Osteoblast (primary cell): ENCODE data around the gene GNLY. TPM values are rescaled to one million over a fixed set of nuclear protein-coding genes. Genes with fewer than 3 reads are reported as not detected.

ENCODE experiments used
- DNase-seq: peaks from one replicate; pipeline ENCODE4 v3.0.0; 2011; ENCODE audit warnings: low spot score, mixed read lengths; ENCODE audit not compliant: insufficient read length; ENCODE audit errors: missing footprints
- H2AFZ ChIP-seq: 2 replicates; pipeline ENCODE4 v1.6.0; 2011; ENCODE audit warnings: mild to moderate bottlenecking, low read length
- H3K27ac ChIP-seq: 2 replicates; pipeline ENCODE4 v1.5.1; 2011; ENCODE audit warnings: mild to moderate bottlenecking, low read depth, low read length, moderate library complexity
- H3K27me3 ChIP-seq: 2 replicates; pipeline ENCODE4 v1.6.0; 2012; ENCODE audit warnings: mild to moderate bottlenecking, control low read depth, inconsistent platforms, low read length, moderate library complexity; ENCODE audit not compliant: insufficient read depth
- H3K36me3 ChIP-seq: 2 replicates; pipeline ENCODE4 v1.5.1; 2011; ENCODE audit warnings: mild to moderate bottlenecking, low read length, control low read depth, moderate library complexity; ENCODE audit not compliant: insufficient read depth
- H3K4me1 ChIP-seq: 2 replicates; pipeline ENCODE4 v1.5.1; 2011; ENCODE audit warnings: mild to moderate bottlenecking, low read length, control low read depth, moderate library complexity; ENCODE audit not compliant: insufficient read depth
- H3K4me2 ChIP-seq: 2 replicates; pipeline ENCODE4 v1.6.0; 2011; ENCODE audit warnings: mild to moderate bottlenecking, low read length; ENCODE audit not compliant: insufficient read depth
- H3K4me3 ChIP-seq: fragments of 200-600 bp; sonication (generic); 3 replicates; pipeline ENCODE4 v1.5.1; 2012; ENCODE audit warnings: mild to moderate bottlenecking, low read length, inconsistent platforms; ENCODE audit not compliant: insufficient read depth
- H3K79me2 ChIP-seq: 2 replicates; pipeline ENCODE4 v1.6.0; 2012; ENCODE audit warnings: mild to moderate bottlenecking, low read length, control low read depth, inconsistent platforms; ENCODE audit not compliant: insufficient read depth
- H3K9me3 ChIP-seq: 2 replicates; pipeline ENCODE4 v1.5.1; 2011; ENCODE audit warnings: low read depth, low read length, control low read depth
- H4K20me1 ChIP-seq: 2 replicates; pipeline ENCODE4 v1.6.0; 2012; ENCODE audit warnings: mild to moderate bottlenecking, low read length, control low read depth; ENCODE audit not compliant: insufficient read depth
- CTCF ChIP-seq: IDR thresholded peaks from 2 replicates; pipeline ENCODE4 v1.5.1; 2011; ENCODE audit warnings: mild to moderate bottlenecking, low read depth, low read length, moderate library complexity; ENCODE audit errors: extremely low read depth
- total RNA-seq: library from RNA; depleted of rRNA; stranded (reverse); fragments of >200 nt; gene quantifications from 2 replicates; pipeline ENCODE4 v1.2.3, GENCODE V29; 2012

GNLY gene
- total RNA-seq, 1 donor, result not detected

DNA sequence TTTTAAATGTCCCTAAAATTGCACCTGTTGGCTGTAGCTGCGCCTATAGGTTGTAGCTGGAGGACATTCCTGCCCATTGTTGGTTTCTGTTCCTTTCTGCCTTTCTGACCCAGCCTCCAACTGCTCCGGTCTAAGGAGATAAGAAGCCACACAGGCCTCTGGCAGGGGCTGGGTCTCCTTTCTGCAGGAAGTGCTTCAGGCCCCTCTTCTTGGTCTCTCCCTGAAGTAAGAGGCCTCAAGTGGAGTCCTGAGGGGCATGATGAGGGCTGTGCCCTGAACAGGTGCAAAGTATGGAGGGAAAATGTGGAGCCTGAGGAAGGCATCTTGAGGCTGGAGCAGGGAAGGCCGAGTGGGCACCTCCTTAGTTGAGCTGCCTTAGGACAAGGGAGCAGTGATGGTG is 15.8 kb upstream of the GNLY start:
- no peaks in the 10 kb centered on the region for H4K20me1 ChIP-seq
- peaks cover 17% of the 10 kb centered on the region for H3K4me1 ChIP-seq
- no peak overlapping the region for H3K4me3 ChIP-seq
- H3K27ac ChIP-seq, result no peak overlapping the region
- no peaks in the 10 kb centered on the region for H3K36me3 ChIP-seq
- H3K4me2 ChIP-seq, result no peak overlapping the region
- H2AFZ ChIP-seq, result no peak overlapping the region
- no peaks in the 10 kb centered on the region for H3K79me2 ChIP-seq
- H3K27me3 ChIP-seq, result no peaks in the 10 kb centered on the region
- TF ChIP-seq CTCF, result no peak
- H3K9me3 ChIP-seq, result no peaks in the 10 kb centered on the region
- no peak for DNase-seq

DNA sequence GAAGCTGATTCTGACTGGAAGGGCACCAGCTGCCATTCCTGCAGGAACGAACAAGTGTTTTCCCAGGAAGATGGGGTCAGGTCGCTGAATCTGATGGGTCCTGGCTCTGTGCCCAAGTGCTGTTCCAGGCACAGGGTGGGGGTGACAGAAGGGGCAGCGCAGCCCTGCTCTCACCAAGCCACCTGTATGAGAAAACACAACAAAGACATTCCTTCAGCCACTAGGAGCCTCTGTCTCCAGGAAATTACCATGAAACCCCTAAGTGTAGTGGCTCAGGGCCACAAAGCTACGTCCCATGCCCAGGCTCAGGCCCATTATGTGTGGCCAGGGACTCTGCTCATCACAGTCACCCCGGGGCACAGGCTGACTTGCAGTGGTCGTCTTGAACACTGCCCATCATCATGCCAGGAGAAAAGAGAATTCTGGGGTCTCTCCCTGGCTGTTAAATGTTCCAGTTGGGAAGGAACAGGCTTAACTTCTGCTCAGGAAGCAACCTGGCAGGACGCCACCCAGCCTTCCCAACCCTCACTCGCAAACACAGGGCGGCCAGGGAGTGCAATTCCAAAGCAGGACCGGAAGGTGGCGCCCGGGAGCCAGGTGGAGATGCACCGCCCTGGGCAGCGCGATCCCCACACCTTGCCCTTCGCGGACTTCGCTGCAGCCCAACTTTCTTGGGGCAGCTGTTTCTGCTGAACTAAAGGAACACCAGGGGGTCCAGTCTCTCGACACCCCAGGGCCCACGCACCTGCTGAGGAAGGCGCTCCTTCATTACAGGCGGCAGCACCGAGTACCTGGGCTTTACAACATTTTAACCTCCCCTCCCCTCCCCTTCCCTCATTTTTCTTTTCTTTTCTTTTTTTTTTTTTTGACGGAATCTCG is 15.1 kb upstream of the GNLY start:
- Histone ChIP-seq H3K4me3 (no peak overlapping the region), H3K27me3 (no peaks in the 10 kb centered on the region), H3K9me3 (no peaks in the 10 kb centered on the region), H3K27ac (no peak overlapping the region), H2AFZ (no peak overlapping the region), H3K4me2 (peak overlapping the region; percentile 63), H4K20me1 (no peaks in the 10 kb centered on the region), H3K4me1 (peaks cover 17% of the 10 kb centered on the region), H3K79me2 (no peaks in the 10 kb centered on the region), H3K36me3 (no peaks in the 10 kb centered on the region)
- DNase-seq, result peak; percentile 96
- TF ChIP-seq CTCF, result peak; percentile 91

DNA sequence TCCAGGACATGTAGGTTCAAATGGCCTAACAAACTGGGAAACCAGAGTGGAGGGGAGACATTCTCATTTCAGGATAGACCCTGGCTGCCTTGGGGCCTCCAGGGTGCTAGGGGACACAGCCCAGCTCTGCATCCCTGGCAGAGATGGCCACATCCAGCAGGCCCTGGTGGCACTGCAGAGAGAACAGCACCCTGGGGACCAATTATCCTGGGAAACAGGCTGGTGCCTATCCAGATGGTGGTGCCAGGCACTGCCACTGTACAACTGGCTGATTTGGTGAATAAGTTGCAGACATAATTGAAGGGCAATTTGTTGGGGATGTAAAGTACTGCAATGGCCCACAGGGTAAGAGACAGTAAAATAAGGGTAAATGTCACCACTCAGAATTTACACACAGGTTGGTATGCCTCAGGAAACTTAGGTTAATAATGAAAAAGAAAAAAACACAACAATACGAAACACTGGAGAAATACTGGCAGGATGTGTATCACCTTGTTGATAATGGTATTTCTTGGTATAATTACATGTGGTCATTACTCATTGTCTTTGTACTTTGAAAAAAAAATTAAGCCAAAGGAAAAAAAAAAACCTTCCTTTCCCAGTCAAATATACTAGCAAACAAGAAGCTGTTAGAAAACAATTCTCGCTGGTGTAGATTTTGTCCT is 13.3 kb upstream of the GNLY start:
- no peak for DNase-seq
- no peak overlapping the region for H3K27ac ChIP-seq

More for the DNA sequence above, 13.3 kb upstream of the GNLY start:
- H3K79me2 ChIP-seq, result no peaks in the 10 kb centered on the region
- no peak overlapping the region for H2AFZ ChIP-seq
- no peaks in the 10 kb centered on the region for H3K27me3 ChIP-seq
- H3K4me3 ChIP-seq, result no peak overlapping the region
- H3K4me2 ChIP-seq, result no peak overlapping the region
- H3K9me3 ChIP-seq, result no peaks in the 10 kb centered on the region
- H3K4me1 ChIP-seq, result peaks cover 17% of the 10 kb centered on the region
- no peaks in the 10 kb centered on the region for H4K20me1 ChIP-seq
- no peaks in the 10 kb centered on the region for H3K36me3 ChIP-seq
- TF ChIP-seq CTCF, result no peak
